ENCODE measurements around the gene TNFAIP8. TPM values are rescaled to one million over a fixed set of nuclear protein-coding genes. Genes with fewer than 3 reads are reported as not detected.

The TNFAIP8 gene
- total and polyA plus RNA-seq, 9 of the 15 experiments (the other 6 are each of a cell fraction or from before 2014, with no cell fraction given) = 29.9 to 52.2 (median 44.8) TPM

DNA sequence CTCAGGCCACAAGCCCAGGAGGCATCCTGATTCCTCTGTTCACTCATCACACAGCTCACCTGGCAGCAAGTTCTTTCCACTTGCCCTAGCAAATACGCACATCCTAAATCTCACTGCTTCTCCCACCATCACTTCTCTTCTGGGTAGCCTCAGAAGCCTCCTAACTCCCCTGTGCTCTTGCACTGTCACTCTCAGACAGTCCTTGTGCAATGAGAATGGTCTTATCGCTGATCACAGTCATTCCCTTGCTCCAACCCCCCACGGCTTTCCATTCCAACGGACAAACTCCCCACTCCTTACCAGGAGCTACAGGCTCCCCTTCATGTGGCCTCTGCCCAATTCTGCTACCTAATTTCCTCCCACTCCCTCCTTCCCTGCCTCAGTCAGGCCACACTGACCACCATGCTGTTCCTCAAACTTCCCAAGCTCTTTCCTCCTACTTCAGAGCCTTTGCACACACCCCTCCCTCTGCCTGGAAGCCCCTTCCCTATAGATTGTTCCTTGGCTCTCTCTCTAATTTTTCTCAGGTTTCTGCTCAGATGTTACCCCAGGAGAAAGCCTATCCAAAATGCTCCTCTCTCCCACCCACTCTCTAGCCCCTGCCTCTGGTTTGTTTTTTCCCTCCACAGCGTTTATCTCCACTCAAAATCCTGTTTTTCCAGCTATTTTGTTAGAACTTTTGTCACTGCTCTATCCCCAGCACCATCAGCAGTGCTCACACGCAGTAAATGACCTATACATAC is 34.1 kb upstream of the TNFAIP8 start (continued):
- TF ChIP-seq, protein P1, sequence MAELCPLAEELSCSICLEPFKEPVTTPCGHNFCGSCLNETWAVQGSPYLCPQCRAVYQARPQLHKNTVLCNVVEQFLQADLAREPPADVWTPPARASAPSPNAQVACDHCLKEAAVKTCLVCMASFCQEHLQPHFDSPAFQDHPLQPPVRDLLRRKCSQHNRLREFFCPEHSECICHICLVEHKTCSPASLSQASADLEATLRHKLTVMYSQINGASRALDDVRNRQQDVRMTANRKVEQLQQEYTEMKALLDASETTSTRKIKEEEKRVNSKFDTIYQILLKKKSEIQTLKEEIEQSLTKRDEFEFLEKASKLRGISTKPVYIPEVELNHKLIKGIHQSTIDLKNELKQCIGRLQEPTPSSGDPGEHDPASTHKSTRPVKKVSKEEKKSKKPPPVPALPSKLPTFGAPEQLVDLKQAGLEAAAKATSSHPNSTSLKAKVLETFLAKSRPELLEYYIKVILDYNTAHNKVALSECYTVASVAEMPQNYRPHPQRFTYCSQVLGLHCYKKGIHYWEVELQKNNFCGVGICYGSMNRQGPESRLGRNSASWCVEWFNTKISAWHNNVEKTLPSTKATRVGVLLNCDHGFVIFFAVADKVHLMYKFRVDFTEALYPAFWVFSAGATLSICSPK (IDR thresholded peaks at IDR 0.05; ENCODE audit: borderline replicate concordance) = peak; percentile 53; the same call in 1 of the 2 replicates
- TF ChIP-seq, protein P2, sequence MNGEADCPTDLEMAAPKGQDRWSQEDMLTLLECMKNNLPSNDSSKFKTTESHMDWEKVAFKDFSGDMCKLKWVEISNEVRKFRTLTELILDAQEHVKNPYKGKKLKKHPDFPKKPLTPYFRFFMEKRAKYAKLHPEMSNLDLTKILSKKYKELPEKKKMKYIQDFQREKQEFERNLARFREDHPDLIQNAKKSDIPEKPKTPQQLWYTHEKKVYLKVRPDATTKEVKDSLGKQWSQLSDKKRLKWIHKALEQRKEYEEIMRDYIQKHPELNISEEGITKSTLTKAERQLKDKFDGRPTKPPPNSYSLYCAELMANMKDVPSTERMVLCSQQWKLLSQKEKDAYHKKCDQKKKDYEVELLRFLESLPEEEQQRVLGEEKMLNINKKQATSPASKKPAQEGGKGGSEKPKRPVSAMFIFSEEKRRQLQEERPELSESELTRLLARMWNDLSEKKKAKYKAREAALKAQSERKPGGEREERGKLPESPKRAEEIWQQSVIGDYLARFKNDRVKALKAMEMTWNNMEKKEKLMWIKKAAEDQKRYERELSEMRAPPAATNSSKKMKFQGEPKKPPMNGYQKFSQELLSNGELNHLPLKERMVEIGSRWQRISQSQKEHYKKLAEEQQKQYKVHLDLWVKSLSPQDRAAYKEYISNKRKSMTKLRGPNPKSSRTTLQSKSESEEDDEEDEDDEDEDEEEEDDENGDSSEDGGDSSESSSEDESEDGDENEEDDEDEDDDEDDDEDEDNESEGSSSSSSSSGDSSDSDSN (IDR thresholded peaks at IDR 0.05; ENCODE audit: borderline replicate concordance in 1 of 2, low read depth in 2 of 2, low read length in 2 of 2) = peak; percentile 27 to 77; a peak in 2 of 4 replicates
- TF ChIP-seq HNRNPL (IDR thresholded peaks at IDR 0.05; ENCODE audit: low read depth, low read length) (no peak), SREBF1 (IDR thresholded peaks at IDR 0.05; ENCODE audit: borderline replicate concordance, low read depth, low read length) (no peak), ELF2 (CRISPR knock-in tag; IDR thresholded peaks at IDR 0.05) (no peak; the same call in 1 of the 2 replicates), PYGO2 (tag; IDR thresholded peaks at IDR 0.05) (no peak), TAF9B (IDR thresholded peaks at IDR 0.05; ENCODE audit: partially characterized antibody) (peak; percentile 84), ETS2 (tag; IDR thresholded peaks at IDR 0.05; ENCODE audit: borderline replicate concordance, poor library complexity, severe bottlenecking) (no peak), CHD1 (IDR thresholded peaks at IDR 0.05; ENCODE audit: low read length) (no peak), CHD2 (IDR thresholded peaks at IDR 0.05; ENCODE audit: low read depth, low read length) (no peak), CXXC5 (CRISPR knock-in tag; IDR thresholded peaks at IDR 0.05) (peak; percentile 55), ZNF174 (CRISPR knock-in tag; IDR thresholded peaks at IDR 0.05) (no peak), NBN (IDR thresholded peaks at IDR 0.05; ENCODE audit: low read depth) (peak; percentile 98), MCM2 (IDR thresholded peaks at IDR 0.05; ENCODE audit: low read depth) (no peak), ZBTB8A (IDR thresholded peaks at IDR 0.05; ENCODE audit: partially characterized antibody) (no peak), KHSRP (IDR thresholded peaks at IDR 0.05) (0 out of 2 replicates have a peak, but pooled peaks have one; percentile 20)
- TF ChIP-seq, protein P3, sequence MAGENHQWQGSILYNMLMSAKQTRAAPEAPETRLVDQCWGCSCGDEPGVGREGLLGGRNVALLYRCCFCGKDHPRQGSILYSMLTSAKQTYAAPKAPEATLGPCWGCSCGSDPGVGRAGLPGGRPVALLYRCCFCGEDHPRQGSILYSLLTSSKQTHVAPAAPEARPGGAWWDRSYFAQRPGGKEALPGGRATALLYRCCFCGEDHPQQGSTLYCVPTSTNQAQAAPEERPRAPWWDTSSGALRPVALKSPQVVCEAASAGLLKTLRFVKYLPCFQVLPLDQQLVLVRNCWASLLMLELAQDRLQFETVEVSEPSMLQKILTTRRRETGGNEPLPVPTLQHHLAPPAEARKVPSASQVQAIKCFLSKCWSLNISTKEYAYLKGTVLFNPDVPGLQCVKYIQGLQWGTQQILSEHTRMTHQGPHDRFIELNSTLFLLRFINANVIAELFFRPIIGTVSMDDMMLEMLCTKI (IDR thresholded peaks at IDR 0.05; ENCODE audit: partially characterized antibody) = no peak
- TF ChIP-seq, protein P4, sequence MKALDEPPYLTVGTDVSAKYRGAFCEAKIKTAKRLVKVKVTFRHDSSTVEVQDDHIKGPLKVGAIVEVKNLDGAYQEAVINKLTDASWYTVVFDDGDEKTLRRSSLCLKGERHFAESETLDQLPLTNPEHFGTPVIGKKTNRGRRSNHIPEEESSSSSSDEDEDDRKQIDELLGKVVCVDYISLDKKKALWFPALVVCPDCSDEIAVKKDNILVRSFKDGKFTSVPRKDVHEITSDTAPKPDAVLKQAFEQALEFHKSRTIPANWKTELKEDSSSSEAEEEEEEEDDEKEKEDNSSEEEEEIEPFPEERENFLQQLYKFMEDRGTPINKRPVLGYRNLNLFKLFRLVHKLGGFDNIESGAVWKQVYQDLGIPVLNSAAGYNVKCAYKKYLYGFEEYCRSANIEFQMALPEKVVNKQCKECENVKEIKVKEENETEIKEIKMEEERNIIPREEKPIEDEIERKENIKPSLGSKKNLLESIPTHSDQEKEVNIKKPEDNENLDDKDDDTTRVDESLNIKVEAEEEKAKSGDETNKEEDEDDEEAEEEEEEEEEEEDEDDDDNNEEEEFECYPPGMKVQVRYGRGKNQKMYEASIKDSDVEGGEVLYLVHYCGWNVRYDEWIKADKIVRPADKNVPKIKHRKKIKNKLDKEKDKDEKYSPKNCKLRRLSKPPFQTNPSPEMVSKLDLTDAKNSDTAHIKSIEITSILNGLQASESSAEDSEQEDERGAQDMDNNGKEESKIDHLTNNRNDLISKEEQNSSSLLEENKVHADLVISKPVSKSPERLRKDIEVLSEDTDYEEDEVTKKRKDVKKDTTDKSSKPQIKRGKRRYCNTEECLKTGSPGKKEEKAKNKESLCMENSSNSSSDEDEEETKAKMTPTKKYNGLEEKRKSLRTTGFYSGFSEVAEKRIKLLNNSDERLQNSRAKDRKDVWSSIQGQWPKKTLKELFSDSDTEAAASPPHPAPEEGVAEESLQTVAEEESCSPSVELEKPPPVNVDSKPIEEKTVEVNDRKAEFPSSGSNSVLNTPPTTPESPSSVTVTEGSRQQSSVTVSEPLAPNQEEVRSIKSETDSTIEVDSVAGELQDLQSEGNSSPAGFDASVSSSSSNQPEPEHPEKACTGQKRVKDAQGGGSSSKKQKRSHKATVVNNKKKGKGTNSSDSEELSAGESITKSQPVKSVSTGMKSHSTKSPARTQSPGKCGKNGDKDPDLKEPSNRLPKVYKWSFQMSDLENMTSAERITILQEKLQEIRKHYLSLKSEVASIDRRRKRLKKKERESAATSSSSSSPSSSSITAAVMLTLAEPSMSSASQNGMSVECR (CRISPR knock-in tag; IDR thresholded peaks at IDR 0.05) = no peak
